Smooth muscle cell of the brain vasculature (primary cell): ENCODE measurements around the gene LPAR3.
"Not testable (repeated sequence)": the region's sequence is repeated elsewhere in the genome, so short reads cannot be mapped to it uniquely, and the experiment has no call there.

ENCODE experiments used
- DNase-seq: peaks from one replicate; pipeline ENCODE4 v3.0.0-alpha.2; 2012; ENCODE audit warnings: low read depth, low spot score

The LPAR3 gene

GRCh38 chr1:84907095-84907827, 14.3 kb upstream of the LPAR3 start:
- DNase-seq = no peak

DNA sequence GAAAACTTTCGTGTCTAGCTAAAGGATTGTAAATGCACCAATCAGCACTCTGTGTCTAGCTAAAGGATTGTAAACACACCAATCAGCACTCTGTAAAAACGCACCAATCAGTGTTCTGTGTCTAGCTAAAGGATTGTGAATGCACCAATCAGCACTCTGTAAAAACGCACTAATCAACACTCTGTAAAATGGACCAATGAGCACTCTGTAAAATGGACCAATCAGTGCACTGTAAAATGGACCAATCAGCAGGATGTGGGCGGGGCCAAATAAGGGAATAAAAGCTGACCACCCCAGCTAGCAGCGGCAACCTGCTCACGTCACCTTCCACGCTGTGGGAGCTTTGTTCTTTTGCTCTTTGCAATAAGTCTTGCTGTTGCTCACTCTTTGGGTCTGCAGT, 9.7 kb upstream of the LPAR3 start:
- not testable (repeated sequence) for DNase-seq

DNA sequence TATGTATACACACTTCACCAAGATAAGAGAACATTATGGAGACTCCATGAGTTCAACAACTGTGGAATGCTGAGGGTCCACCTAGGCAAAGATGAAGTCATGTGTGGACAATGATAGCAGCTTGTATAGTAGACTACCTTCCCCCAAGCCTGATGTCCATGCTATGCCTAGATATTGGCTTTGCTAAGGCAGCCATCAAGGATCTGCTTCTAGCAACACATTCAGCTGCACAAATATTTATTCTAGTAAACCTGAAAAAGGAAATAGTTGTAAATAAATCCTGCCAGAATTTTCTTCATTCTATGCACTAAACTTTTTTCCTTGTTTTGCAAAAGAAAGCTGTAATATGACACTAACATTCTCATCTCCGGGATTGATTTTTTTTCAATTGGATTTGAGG, 7.0 kb upstream of the LPAR3 start:
- no peak for DNase-seq

- no peak for DNase-seq
These were observed 3.3 kb upstream of the LPAR3 start for GRCh38 chr1:84896279-84896678.

GRCh38 chr1:84890566-84890965, 2.4 kb downstream of the LPAR3 start:
- no peak for DNase-seq

DNA sequence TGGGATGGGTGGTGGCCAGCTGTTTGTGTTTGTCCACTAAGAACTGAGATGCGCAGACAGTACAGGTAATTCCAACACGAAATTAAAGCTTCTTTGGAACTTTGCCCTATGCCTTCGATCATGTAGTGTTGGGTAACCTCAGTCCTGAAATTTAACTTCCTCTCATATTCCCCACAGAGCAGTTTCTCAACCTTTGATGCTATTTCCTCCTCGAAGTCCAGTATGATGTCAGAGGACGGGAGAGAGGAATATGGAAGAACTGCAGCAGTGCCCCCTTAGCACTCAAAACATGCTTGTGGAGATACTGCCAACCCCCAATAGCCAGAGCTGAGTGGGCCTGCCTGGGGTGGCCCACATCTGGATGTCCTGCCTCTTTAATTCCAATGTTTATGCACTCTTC, 3.6 kb downstream of the LPAR3 start:
- DNase-seq = no peak

GRCh38 chr1:84888753-84889152, 4.3 kb downstream of the LPAR3 start:
- DNase-seq = no peak

DNA sequence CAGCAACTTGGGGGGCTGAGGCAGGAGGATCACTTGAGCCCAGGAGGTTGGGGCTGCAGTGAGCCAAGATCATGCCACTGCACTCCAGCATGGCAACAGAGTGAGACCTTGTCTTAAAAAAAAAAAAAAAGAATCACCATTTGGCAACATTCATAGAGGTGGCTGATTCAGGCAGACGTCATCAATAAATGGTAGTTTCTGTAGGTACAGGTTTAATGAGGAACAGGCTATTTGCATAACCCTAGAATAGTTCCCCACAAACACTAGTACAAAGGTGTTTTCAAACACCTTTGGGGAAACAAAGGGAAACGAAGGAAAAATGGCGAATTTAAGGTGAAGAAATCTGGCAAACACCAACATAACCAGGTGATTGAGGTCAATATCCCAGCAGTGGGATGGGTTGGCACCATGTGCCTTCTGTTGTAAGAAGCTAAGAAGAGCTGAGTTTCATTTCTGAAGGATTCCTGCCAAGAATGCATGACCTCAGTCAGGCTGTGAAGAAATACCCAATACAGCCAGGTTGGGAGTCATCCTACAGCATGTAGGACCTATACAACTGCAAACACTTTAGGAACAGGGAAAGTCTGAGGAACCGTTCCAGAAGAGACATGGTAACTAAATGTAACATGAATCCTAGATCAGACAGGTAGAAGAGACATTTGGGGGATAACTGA, 5.6 kb downstream of the LPAR3 start:
- DNase-seq = no peak

GRCh38 chr1:84885469-84885868, 7.5 kb downstream of the LPAR3 start:
- no peak for DNase-seq

DNA sequence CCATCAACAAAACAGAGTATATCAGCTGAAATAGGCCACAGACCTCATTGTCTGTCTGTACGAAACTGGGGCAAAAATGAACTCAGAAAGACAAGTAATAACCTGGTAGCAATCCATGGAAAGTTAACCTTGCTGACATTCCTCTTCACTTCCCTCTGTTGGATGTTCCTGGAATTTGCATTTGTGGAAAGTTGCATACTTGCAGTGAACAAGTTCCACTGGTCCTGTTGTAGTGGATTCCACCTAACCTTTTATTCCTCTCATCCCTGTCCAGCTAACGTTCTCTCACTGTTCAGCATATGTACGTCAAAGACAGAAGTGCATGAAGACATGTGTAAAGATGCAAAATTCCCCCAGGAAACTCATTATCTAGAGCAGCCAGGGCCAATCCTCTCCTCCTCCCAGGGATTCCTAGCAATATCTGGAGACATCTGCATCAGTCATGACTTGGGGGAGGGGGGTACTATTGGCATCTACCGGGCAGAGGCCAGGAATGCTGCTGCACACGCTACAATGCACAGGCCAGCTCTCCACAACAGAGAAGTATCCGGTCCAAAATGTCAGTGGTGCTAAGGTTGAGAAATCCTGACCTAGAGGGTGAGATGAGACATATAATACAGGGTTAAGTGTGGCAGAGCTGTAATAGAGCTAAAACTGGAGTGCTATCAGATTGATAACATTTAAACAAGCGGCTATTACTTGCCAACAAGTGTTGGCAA, 8.2 kb downstream of the LPAR3 start:
- DNase-seq = no peak

- DNase-seq = no peak
These were observed 9.7 kb downstream of the LPAR3 start for GRCh38 chr1:84883286-84883685.

DNA sequence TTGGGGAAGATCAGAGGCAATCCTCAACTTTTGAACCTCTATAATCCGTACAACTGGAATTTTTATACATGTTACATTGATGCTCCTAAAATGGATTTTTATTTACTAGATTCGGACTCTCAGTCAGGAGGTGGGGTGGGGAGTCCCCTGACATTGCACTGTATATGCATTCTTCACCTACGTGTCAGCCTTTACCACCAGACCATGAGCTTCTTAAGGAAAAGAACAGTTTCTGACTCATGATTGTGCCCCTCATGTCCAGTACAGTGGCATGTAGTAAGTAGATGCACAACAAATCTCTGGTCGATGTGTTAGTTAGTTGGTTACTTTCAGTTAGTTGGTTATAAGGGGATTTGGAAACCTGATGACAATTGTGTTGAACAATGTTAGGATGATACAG, 15.4 kb downstream of the LPAR3 start:
- DNase-seq = no peak

- DNase-seq = no peak
These were observed 16.7 kb downstream of the LPAR3 start for GRCh38 chr1:84876353-84876752.

DNA sequence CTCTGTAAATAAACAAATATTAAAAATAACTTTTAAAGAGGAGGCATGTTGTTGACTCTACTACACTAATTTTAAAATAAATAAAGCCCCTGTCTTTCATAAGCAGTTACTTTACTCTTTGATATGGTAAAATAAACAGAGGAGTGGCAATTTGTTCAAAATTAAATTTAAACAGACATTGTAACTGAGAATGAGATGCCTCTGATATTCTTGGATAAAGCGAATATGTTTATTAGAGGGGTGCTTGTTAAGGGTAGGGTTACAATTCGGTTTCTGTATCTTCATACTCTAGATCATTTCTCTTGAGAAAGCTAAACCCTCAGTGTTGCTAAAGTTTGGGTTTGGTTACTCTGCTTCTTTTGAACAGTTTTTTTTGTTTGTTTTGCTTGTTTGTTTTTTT, 19.6 kb downstream of the LPAR3 start:
- no peak for DNase-seq

DNA sequence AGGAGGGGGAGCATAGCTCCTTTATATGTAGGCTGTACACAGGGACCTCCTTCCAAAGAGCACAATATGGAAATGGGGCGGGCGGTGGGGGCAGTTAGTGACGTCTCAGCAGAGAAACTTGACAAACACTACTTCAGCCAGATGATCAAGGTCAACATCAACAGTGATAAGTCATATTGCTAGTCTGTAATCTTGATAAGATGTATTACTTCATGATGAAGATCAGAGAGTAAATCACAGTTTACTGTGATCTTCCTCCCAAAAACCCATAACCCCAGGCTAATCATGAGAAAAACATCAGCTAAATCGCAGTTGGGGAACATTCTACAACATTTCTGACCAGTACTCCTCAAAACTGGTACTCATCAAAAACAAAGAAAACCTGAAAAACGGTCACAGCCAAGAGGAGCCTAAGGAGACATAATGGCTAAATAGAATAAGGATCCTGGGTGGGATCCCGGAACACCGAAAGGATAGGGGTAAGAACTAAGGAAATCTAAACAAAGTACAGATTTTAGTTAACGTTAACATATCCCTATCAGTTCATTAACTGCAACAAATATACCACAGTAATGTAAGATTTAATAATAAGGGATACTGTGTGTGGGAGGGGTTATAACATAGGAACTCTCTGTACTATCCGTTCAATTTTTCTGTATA, 20.2 kb downstream of the LPAR3 start:
- no peak for DNase-seq

GRCh38 chr1:84871181-84871580, 21.8 kb downstream of the LPAR3 start:
- DNase-seq = no peak

- no peak for DNase-seq
These were observed 22.4 kb downstream of the LPAR3 start for GRCh38 chr1:84870591-84870990.

GRCh38 chr1:84869720-84870119, 23.3 kb downstream of the LPAR3 start:
- DNase-seq = no peak

- DNase-seq = no peak
These were observed 30.2 kb downstream of the LPAR3 start for GRCh38 chr1:84862810-84863251.

DNA sequence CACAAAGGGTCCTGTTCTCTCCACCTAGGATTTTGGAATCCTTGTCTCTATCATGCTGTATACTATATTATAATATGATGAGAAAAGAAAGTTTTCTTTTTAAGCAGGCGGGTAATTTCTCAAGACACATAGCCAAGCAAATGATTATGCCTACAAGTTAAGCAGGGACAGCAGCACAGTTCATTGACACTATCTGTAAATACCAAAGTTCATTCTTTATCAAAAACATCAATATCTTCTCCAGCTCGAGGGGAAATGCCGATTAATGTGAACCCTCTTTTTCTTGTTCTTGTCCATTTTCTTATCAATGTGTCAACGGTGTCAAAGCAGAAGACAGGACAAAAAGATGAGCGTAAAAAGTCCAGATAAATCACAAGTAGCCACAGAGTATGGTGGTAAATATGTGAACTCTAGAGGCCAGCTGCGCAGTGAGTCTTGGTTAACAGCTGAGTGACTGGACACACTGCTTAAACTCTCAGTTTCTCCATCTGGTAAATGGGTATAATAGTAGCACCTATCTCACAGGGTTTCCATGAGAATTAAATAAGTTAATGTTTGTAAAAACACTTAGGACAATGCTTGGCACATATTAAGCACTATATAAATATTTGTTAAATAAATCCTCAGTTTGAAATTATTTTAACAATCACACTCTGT, 30.9 kb downstream of the LPAR3 start:
- no peak for DNase-seq

DNA sequence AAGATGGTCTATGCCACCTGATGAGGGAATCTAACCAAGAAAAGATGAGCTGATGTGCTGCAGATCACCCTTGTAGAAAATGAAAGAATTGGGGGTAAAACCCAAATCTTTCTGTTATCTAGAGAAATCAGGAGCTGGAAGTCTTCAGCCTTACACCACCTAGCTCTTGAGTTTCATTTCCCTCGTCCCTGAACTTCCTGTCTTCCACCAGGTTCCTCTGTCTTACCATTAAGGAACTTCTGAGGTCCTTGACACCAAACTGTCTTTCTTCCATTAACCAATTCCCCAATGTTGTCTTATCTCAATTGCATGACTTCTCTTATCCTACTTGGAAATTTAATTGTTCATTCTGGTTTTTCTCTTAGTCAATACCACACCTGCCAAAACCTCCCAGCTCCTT, 31.5 kb downstream of the LPAR3 start:
- DNase-seq = no peak

DNA sequence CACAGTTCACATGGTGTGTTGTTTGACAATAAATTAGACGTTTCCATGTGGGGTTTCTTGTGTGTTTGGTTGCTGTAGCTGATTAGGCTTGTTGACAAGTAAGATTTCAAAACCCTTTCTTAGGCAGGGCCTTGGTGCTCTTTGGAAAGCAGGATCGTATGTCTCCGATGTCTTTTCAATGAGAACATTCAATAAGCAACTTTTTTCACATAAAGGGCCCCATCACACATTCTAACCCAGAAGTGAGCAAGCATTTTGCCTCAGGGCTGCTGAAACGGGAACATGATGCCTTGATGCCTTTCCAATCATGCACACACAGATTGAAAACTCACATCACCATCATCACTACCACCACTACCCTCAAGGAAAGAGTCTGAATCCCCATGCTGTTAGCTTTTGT, 33.1 kb downstream of the LPAR3 start:
- no peak for DNase-seq
